CD4-positive, alpha-beta T cell treated with Interleukin-4 for 4 hours (primary cell): ENCODE measurements around the gene BACH2.
"Not testable (repeated sequence)": the region's sequence is repeated elsewhere in the genome, so short reads cannot be mapped to it uniquely, and the experiment has no call there.

Experiments used
- DNase-seq: peaks from one replicate; pipeline ENCODE4 v3.0.0-alpha.2; 2020

The BACH2 gene

GRCh38 chr6:90151576-90152422, 144.8 kb downstream of the BACH2 start:
- no peak for DNase-seq

DNA sequence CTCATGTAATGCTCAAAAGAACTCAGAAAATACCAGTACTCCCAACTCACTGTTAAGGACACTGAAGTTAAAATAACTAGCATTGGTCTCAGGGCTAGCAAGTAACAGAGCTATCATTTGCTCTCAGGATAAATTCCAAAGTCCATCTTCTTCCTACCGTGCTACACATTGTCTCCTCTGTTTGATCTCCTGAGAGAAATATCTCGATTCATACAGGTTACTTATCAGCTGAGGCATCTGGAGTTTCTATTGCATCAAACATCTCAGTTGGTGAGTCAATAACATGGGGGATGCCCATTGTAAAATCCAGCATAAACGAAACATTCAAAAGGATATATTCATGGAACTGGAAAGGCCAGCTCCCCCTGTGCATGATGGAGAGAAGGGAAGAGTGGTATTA, 147.4 kb downstream of the BACH2 start:
- no peak for DNase-seq

DNA sequence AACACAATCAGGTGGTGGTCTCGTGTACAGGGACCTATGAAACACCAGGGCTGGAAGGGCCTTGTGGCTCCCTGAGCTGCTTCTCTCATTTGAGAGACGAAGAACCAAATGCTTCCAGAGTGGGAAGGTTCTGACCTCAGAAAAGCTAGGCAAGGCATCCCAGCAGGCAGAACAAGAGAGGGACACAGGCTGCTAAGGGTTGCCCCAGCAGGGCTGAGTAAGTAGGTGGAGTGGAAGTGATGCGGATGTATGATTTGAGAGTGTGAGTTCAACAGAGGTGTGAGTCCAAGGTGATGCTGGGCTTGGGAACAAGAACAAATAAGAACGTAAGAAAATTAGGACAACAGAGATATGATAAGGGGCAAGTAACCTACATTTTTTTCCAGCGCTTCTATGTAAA, 147.8 kb downstream of the BACH2 start:
- DNase-seq = no peak

DNA sequence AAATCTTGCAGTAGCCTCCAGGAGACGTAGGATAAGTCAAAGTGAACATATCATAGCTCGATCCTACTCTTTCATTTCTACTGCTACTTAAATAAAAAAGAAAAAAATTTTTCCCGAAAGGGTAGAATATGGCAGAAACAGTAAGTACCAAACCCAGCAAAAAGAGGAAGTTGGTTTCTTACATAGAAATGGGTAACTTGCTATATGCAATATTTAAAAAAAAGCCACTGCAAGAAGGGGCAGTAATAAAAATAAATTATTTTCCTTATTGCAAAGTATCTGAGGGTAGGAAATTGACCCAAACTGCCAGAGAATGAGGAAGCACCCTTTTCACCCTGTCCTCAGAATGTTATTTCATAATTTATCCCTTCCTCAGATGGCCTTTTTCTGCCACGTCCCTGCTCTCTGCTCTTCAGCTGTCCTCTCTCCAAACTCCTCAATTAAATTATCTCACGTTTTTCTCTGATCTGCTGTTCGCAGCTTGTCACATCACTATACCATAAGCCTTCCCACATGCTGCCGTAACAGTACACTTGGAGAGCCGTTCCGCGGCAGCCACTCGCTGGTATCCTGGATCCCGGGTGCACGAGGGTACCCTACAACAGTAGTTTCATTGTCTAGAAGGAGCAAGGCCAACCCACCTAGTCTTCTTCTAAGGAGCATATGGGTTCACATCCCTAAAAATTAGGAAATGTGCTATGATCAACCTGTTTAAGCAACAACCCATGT, 149.6 kb downstream of the BACH2 start:
- DNase-seq = no peak

GRCh38 chr6:90146024-90146423, 150.6 kb downstream of the BACH2 start:
- DNase-seq = no peak

DNA sequence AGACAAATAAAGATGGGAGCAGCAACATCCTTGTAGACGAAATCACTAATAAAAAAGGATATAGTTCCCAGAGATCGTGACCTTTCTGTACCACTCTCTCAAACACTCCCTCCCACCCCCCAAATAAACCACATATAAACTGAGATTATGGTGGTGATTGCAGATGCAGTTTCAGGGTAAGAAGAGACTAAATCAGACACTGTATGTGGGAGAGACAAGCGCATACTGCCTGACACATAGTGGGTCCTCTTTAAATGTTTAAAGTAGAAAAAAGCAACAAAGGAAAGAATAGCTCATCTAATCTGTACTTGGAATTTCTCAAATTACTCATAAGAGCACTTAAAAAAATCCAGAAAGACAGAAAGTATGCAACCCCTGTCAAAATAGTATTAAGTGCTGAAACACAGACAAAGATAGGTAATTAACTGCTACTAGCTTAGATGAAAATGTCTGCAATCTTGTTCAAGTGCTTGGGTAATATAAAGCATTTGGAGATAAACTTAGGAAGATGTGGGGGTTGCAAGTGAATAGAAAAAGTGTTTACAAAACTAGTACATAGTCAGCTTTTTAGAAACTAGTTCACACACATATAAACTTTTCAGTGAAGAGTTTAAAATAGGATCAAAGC, 151.6 kb downstream of the BACH2 start:
- no peak for DNase-seq

DNA sequence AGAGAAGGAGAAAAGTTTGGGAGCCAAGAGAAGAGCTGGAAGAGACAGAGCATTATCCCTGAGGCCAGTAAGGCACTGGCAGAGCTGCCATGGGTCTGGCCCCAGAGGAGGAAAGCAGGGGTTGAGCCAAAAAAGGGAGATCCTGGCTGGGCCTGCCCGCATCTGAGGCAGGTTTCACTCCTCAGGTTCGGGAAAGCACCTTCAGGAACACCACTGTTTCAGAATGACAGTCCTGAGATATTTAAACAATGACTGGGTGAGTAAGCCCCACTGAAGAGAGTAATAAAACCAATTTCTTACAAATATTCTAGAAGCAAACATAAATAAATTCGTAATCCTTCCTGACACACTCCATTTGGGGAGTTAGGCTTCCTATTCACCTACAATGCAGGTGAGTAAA, 152.2 kb downstream of the BACH2 start:
- no peak for DNase-seq

- DNase-seq = no peak
Measured at GRCh38 chr6:90140683-90141082, 156.0 kb downstream of the BACH2 start.

DNA sequence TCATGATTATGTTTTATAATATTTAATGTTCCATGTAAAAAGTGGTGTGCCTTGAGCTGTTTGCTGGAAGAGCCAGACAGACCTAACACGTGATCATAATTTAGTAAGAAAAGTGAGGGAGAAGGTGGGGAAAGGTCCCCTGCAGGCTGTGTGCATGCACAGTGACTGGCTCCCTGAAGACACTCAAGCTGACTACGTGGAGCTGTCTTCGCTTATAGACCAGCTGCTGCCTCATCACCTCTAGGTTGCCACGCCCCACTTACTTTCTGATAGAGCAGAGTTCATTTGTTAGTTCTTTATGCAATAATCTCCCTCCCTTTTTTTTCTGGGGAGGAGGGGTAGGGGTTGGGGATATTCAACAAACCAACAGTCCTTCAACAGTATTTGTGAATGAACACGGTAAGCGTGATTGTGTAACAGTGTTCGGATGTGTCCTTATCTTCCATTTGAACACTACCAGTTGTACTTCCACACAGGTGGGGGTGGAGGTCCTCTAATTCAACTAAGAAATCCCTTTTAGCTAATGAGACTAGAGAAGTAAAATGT, 157.3 kb downstream of the BACH2 start:
- no peak for DNase-seq

GRCh38 chr6:90136837-90137568, 159.6 kb downstream of the BACH2 start:
- no peak for DNase-seq

- DNase-seq = no peak
Measured at GRCh38 chr6:90136176-90136575, 160.5 kb downstream of the BACH2 start.

GRCh38 chr6:90135667-90136066, 161.0 kb downstream of the BACH2 start:
- no peak for DNase-seq

DNA sequence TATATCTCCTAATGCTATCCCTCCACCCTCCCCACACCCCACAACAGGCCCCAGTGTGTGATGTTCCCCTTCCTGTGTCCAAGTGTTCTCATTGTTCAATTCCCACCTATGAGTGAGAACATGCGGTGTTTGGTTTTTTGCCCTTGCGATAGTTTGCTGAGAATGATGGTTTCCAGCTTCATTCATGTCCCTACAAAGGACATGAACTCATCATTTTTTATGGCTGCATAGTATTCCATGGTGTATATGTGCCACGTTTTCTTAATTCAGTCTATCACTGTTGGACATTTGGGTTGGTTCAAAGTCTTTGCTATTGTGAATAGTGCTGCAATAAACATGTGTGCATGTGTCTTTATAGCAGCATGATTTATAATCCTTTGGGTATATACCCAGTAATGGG, 163.0 kb downstream of the BACH2 start:
- not testable (repeated sequence) for DNase-seq

DNA sequence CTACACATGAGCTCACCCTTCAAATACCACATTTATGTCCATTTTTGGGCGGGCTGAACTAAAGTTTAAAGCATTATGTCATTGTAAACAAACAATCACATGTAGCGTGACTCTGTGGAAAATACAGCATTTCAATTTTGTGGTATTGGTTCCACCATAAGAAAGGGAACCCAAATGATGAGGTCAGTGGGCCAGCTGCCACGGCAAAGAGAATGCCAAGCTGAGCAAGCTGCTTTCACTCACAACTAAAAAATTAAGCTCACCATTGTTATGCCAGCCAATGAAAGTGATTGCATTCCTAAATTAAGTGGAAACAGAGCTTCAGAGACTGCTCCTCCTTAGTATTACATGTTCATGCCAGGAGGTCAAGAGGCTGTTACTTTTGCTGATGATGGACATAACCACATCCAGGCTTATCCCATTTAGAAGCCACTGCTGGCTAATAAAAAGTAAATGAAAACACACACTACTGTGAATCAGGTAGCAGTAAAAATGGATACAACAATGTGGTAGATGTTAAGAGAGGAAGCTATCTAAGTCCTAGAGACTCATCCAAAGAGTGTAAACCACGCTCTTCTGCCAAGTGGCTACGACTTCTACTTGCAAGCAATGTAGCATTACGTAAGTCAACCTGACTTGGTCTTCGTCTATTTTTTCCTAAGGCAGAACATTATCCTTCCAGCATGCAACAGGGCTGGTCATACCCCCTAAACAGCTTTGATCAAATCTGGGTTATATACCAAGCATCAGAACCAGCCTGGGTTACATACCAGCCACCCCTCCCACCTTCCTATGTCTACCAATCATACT, 164.8 kb downstream of the BACH2 start:
- no peak for DNase-seq

DNA sequence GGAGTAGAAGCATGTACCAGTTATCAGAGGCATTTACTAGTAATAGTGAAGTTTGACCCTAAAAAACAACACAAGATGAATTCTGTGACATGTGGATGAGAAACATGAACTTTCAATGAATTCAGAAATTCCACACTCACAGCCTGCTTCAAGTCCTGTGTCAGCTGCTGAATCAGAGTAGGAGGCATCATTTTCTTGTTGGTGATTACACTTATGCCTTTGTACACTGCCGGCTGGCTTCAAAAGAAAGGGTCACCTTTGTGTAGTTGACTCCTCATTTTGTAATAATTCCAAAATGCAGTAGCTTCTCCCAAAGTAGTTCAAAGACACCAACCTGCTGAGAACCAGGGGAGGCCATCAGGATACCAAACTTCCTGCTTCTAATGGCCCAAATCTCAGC, 165.5 kb downstream of the BACH2 start:
- no peak for DNase-seq

- DNase-seq = not testable (repeated sequence)
Measured at GRCh38 chr6:90128687-90129086, 168.0 kb downstream of the BACH2 start.

DNA sequence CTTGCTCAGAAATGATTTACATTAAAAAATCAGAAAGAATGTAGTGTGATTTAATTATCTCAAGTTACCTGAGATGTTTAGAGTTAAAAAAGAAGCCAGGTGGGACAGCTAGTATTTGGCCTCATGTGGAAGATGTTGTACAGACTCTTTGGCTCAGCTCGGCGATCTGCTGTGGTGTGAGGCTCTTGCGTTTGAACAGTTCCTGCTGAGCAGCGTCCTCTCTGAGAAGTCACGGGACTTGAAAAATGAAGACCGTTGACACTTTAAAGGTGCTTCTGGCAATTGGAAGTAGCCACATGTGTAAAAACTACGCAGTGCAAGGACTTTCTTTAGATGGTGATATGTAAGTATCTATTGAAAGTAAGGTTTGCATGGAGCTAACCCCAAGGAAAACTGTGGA, 169.0 kb downstream of the BACH2 start:
- no peak for DNase-seq

DNA sequence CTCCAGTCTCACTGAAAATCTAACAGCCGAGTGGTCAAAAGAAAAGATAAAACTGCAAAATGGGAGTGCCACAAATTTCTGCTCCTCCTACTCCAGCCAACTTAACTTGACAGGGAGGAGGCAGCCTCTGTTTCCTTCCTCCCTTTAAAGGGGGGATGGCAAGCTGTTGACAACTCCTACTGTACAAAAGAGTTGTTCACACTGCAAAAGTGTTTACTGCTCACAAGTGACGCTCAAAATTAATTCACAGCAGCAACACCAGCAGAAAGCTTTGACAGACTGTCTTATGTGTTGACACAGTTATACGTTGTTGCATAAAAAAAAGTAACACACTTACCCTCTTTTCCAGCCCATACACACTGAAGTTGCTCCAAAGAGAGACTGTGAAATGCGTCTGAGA, 169.8 kb downstream of the BACH2 start:
- no peak for DNase-seq

DNA sequence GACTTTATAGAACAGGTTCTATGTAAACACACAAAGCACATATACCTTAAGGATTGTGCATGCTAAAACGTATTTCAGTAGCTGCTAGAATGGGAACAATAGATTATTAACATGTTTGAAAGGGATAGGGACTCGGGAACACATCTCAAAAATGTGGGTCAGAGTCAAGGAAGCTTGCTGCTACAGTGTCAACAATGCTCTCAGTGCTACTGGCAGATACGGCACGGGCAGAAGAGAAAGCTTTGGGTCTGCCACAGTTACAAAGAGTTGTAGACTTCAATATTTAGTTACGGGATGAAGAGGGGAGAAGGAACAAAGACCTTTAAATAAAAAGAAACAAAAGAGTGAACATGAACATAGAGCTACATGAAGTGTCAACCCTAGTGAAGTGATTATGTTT, 170.5 kb downstream of the BACH2 start:
- no peak for DNase-seq

GRCh38 chr6:90124874-90125510, 171.7 kb downstream of the BACH2 start:
- DNase-seq = no peak

DNA sequence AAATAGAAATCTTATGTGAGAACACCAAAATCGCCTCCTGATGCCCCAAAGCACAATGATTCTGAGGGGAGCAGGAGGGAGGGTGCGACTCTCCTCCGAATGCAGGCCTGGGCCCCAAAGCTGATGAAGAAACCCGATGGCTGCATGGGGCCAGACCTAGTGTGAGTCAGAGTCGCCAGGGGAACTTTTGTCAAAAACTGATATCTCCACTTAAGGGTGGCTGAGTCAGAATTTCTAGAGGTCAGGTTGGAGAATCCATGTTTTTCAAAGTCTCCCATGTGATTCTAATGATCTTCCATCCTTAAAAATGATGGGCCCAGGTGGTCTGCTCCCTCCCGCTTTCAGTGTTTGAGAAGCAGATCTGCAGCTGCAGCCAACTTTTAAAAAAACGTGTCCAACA, 172.8 kb downstream of the BACH2 start:
- DNase-seq = no peak

- no peak for DNase-seq
Measured at GRCh38 chr6:90121982-90122381, 174.7 kb downstream of the BACH2 start.
